Activated CD8-positive, alpha-beta memory T cell treated with anti-CD3 and anti-CD28 coated beads for 4 hours (primary cell): ENCODE measurements around the gene ITPRIPL2.
A peak's percentile ranks its signal among the peaks of the same experiment; 100 is the strongest.

Experiments
- DNase-seq, 2 donors: peaks; one replicate each; pipeline ENCODE4 v3.0.0-alpha.2; 2020; ENCODE audit warnings: low read depth in 2 of 2

ITPRIPL2 gene

GRCh38 chr16:19093631-19094541 lies 19.9 kb upstream of the ITPRIPL2 start:
- DNase-seq, result no peak

- no peak for DNase-seq
Measured at GRCh38 chr16:19094542-19095365, 19.0 kb upstream of the ITPRIPL2 start.

GRCh38 chr16:19095654-19096053 lies 18.1 kb upstream of the ITPRIPL2 start:
- DNase-seq, result no peak

- no peak for DNase-seq
Measured at GRCh38 chr16:19098173-19098572, 15.6 kb upstream of the ITPRIPL2 start.

- no peak for DNase-seq
Measured at GRCh38 chr16:19102187-19102872, 11.4 kb upstream of the ITPRIPL2 start.

GRCh38 chr16:19104607-19105006 lies 9.2 kb upstream of the ITPRIPL2 start:
- no peak for DNase-seq

GRCh38 chr16:19105131-19105530 lies 8.6 kb upstream of the ITPRIPL2 start:
- no peak for DNase-seq

GRCh38 chr16:19105891-19106624 lies 7.7 kb upstream of the ITPRIPL2 start:
- DNase-seq, result no peak

- no peak for DNase-seq
Measured at GRCh38 chr16:19106625-19107020, 7.1 kb upstream of the ITPRIPL2 start.

GRCh38 chr16:19108409-19109287 lies 5.1 kb upstream of the ITPRIPL2 start:
- no peak for DNase-seq

- DNase-seq, result no peak
Measured at GRCh38 chr16:19109288-19109664, 4.5 kb upstream of the ITPRIPL2 start.

GRCh38 chr16:19110537-19111360 lies 3.0 kb upstream of the ITPRIPL2 start:
- DNase-seq, result no peak

GRCh38 chr16:19112099-19112407 lies 1.7 kb upstream of the ITPRIPL2 start:
- no peak for DNase-seq

GRCh38 chr16:19114359-19115147 lies 789 bp downstream of the ITPRIPL2 start:
- DNase-seq, result no peak

GRCh38 chr16:19115148-19116021 lies 1.6 kb downstream of the ITPRIPL2 start:
- no peak for DNase-seq

- no peak for DNase-seq
Measured at GRCh38 chr16:19116711-19117449, 3.1 kb downstream of the ITPRIPL2 start.

- DNase-seq, result peak in 1 of 2 donors; percentile 8
Measured at GRCh38 chr16:19118938-19119431, 5.2 kb downstream of the ITPRIPL2 start.
